Heart left ventricle (tissue), 13 donors: ENCODE results near the gene SPSB3.
"Not testable (repeated sequence)": the region's sequence is repeated elsewhere in the genome, so short reads cannot be mapped to it uniquely, and the experiment has no call there.

Experiments
- POLR2A ChIP-seq, 2 donors: fragments of 450-650 bp; IDR thresholded peaks; one replicate each; pipeline ENCODE4 v1.6.1; 2017; ENCODE audit warnings: antibody characterized with exemption in 2 of 2, mild to moderate bottlenecking in 2 of 2, moderate library complexity in 2 of 2
- TF ChIP-seq, protein P1 (sequence below), 12 donors: fragments of 200-600 bp; sonication (generic) in 4 of 12; IDR thresholded peaks; one replicate each; pipeline versions ENCODE4 v1.5.0 to v1.8.0; 2018 to 2022; ENCODE audit warnings: antibody characterized with exemption in 12 of 12, mild to moderate bottlenecking in 5 of 12
- donor health status: ischemic (EF 13 %, LVEDD 7.1; RV severe dilation, severe dysfunction).
- donor health status: DM: no; HTN: yes; CAD: no.
- donor health status: DM: no; HTN: no; CAD: no.
- donor health status: ischemic (EF 25% LVEDD 6.9; RV normal size, moderate dysfunction).
- donor health status: ischemic (EF 25% LVEDD 5.7; RV mildly dilated, moderate dysfunction).
- donor health status: ischemic (EF 35%, LVEDD 5.7; RV mildly dilated, moderate dysfunction).
- donor health status: nonischemic (EF 11% LVEDD 7.7; RV severe dilation, severe dysfunction).
- donor health status: DM: yes; HTN: yes; CAD: no.
- donor health status: PGD.
- donor health status: ischemic (EF 29% LVEDD 5.4; RV normal size, mild dysfunction).
- donor health status: nonischemic (EF 23%, LVEDD 6.1; RV moderate dilation, normal function).

DNA sequence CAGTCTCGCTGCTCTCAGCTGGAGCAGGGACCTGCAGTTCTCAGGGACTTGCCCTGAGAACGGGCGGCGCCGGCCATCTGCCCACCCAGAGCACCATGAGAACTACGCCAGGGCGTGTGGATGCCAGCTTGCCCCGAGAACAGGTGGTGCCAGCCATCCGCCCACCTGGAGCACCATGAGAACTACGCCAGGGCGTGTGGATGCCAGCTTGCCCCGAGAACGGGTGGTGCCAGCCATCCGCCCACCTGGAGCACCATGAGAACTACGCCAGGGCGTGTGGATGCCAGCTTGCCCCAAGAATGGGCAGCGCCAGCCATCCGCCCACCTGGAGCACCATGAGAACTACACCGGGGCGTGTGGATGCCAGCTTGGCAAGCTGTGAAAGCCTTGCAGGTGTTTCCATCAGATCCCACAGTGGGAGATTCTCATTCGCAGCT, 49.8 kb downstream of the SPSB3 start:
- TF ChIP-seq, protein P1, sequence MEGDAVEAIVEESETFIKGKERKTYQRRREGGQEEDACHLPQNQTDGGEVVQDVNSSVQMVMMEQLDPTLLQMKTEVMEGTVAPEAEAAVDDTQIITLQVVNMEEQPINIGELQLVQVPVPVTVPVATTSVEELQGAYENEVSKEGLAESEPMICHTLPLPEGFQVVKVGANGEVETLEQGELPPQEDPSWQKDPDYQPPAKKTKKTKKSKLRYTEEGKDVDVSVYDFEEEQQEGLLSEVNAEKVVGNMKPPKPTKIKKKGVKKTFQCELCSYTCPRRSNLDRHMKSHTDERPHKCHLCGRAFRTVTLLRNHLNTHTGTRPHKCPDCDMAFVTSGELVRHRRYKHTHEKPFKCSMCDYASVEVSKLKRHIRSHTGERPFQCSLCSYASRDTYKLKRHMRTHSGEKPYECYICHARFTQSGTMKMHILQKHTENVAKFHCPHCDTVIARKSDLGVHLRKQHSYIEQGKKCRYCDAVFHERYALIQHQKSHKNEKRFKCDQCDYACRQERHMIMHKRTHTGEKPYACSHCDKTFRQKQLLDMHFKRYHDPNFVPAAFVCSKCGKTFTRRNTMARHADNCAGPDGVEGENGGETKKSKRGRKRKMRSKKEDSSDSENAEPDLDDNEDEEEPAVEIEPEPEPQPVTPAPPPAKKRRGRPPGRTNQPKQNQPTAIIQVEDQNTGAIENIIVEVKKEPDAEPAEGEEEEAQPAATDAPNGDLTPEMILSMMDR (IDR thresholded peaks at IDR 0.05): not testable (repeated sequence)
- not testable (repeated sequence) for TF ChIP-seq POLR2A (IDR thresholded peaks at IDR 0.05)
